CD4-positive, CD25-positive, alpha-beta regulatory T cell (primary cell): ENCODE measurements around the gene PRDM16. TPM values are rescaled to one million over a fixed set of nuclear protein-coding genes. Genes with fewer than 3 reads are reported as not detected.

Experiments
- ATAC-seq, 2 donors: fragments of 150-1000 bp; cut with Tn5 transposase; one replicate each; pipeline ENCODE4 v1.10.0; 2021; ENCODE audit warnings: low read depth in 2 of 2, moderate number of reproducible peaks in 2 of 2, moderate library complexity in 1 of 2
- DNase-seq, 3 donors: peaks; one replicate each; pipeline versions ENCODE4 v3.0.0 to v3.0.0-alpha.2; 2012 to 2022; ENCODE audit warnings: mixed read lengths in 1 of 3
- H3K27ac ChIP-seq: one replicate; pipeline ENCODE4 v1.7.0; 2013; ENCODE audit warnings: mild to moderate bottlenecking, low read length; ENCODE audit not compliant: insufficient read depth, poor library complexity, severe bottlenecking
- H3K27me3 ChIP-seq: one replicate; pipeline ENCODE4 v1.7.0; 2013; ENCODE audit warnings: low read length; ENCODE audit not compliant: control insufficient read depth, insufficient read depth
- H3K36me3 ChIP-seq: one replicate; pipeline ENCODE4 v1.7.0; 2013; ENCODE audit warnings: mild to moderate bottlenecking, low read length, moderate library complexity; ENCODE audit not compliant: control insufficient read depth, insufficient read depth
- H3K4me1 ChIP-seq: 2 replicates; pipeline ENCODE4 v1.7.0; 2013; ENCODE audit warnings: mild to moderate bottlenecking, low read length; ENCODE audit not compliant: insufficient read depth, control insufficient read depth, poor library complexity, severe bottlenecking
- H3K4me3 ChIP-seq: one replicate; pipeline ENCODE4 v1.7.0; 2013; ENCODE audit warnings: low read depth, mild to moderate bottlenecking, low read length, moderate library complexity
- H3K9me3 ChIP-seq, 2 experiments: 1 replicate in 1 of 2; 2 replicates in 1 of 2; pipeline ENCODE4 v1.7.0; 2013; ENCODE audit warnings: low read length in 2 of 2, mild to moderate bottlenecking in 1 of 2, moderate library complexity in 1 of 2; ENCODE audit not compliant: control insufficient read depth in 2 of 2
- H3K27ac Mint-ChIP-seq, 3 donors: one replicate each; pipeline ENCODE4 v1.8.0; 2020 to 2022; ENCODE audit warnings: mild to moderate bottlenecking in 3 of 3, mixed read lengths in 3 of 3, moderate library complexity in 2 of 3
- H3K27me3 Mint-ChIP-seq: one replicate; pipeline ENCODE4 v1.8.0; 2022; ENCODE audit warnings: mild to moderate bottlenecking, mixed read lengths
- H3K36me3 Mint-ChIP-seq: one replicate; pipeline ENCODE4 v1.8.0; 2020; ENCODE audit warnings: mixed read lengths
- H3K4me1 Mint-ChIP-seq, 4 donors: one replicate each; pipeline ENCODE4 v1.8.0; 2020 to 2022; ENCODE audit warnings: mixed read lengths in 4 of 4, mild to moderate bottlenecking in 1 of 4
- H3K4me3 Mint-ChIP-seq, 4 donors: one replicate each; pipeline ENCODE4 v1.8.0; 2020 to 2022; ENCODE audit warnings: mild to moderate bottlenecking in 4 of 4, mixed read lengths in 4 of 4, moderate library complexity in 3 of 4
- H3K9me3 Mint-ChIP-seq, 7 donors: one replicate each; pipeline ENCODE4 v1.8.0; 2020 to 2022; ENCODE audit warnings: mixed read lengths in 7 of 7, mild to moderate bottlenecking in 3 of 7, moderate library complexity in 2 of 7
- polyA plus RNA-seq, 4 donors: library from polyadenylated mRNA; unstranded; fragments of 300-500 nt; fragmentation: Illumina TruSeq; gene quantifications; one replicate each; pipeline ENCODE4 v1.2.3, GENCODE V29; 2021
- total RNA-seq: library from RNA; stranded (reverse); gene quantifications from one replicate; pipeline ENCODE4 v1.2.3, GENCODE V29; 2022

PRDM16 gene
- total and polyA plus RNA-seq, 5 donors from 2014 or later = 0.27 TPM; not detected in 4

- H3K9me3 Mint-ChIP-seq = peaks cover 0 to 4% (median 2%) of the 10 kb centered on the region in 7 donors
Measured at GRCh38 chr1:3482378-3482849, 413.4 kb downstream of the PRDM16 start.

GRCh38 chr1:3483380-3483779 lies 414.4 kb downstream of the PRDM16 start:
- ATAC-seq (no peak), DNase-seq (no peak)
- H3K27ac ChIP-seq = no peak overlapping the region
- Mint-ChIP-seq H3K9me3 (peaks cover 0 to 12% (median 5%) of the 10 kb centered on the region in 7 donors), H3K27me3 (no peaks in the 10 kb centered on the region), H3K36me3 (peaks cover 5% of the 10 kb centered on the region), H3K4me1 (no peaks in the 10 kb centered on the region), H3K27ac (no peak overlapping the region), H3K4me3 (no peak overlapping the region)
- H3K36me3 ChIP-seq = no peaks in the 10 kb centered on the region
- H3K4me1 ChIP-seq = no peaks in the 10 kb centered on the region
- peaks cover 6 to 11% of the 10 kb centered on the region in 2 experiments for H3K9me3 ChIP-seq
- no peak overlapping the region for H3K4me3 ChIP-seq
- H3K27me3 ChIP-seq = no peaks in the 10 kb centered on the region

More at GRCh38 chr1:3482378-3482849, 413.4 kb downstream of the PRDM16 start:
- H3K27me3 Mint-ChIP-seq = no peaks in the 10 kb centered on the region
- H3K4me3 Mint-ChIP-seq = no peak overlapping the region
- no peak overlapping the region for H3K27ac ChIP-seq
- no peaks in the 10 kb centered on the region for H3K36me3 Mint-ChIP-seq
- H3K4me1 Mint-ChIP-seq = no peaks in the 10 kb centered on the region
- no peaks in the 10 kb centered on the region for H3K36me3 ChIP-seq
- H3K27ac Mint-ChIP-seq = no peak overlapping the region
- H3K27me3 ChIP-seq = no peaks in the 10 kb centered on the region
- DNase-seq = no peak
- H3K4me1 ChIP-seq = no peaks in the 10 kb centered on the region
- H3K4me3 ChIP-seq = no peak overlapping the region
- ATAC-seq = peak; percentile 11 to 28
- H3K9me3 ChIP-seq = peaks cover under 1 to 2% of the 10 kb centered on the region in 2 experiments

- H3K27me3 ChIP-seq = no peaks in the 10 kb centered on the region
- H3K4me1 ChIP-seq = no peaks in the 10 kb centered on the region
- Mint-ChIP-seq H3K9me3 (peaks cover 0 to 17% (median 9%) of the 10 kb centered on the region in 7 donors), H3K36me3 (peaks cover 10% of the 10 kb centered on the region), H3K27ac (no peak overlapping the region), H3K4me3 (peak overlapping the region in 1 of 4 donors; percentile 54), H3K4me1 (peaks cover 0 to 4% (median 0%) of the 10 kb centered on the region in 4 donors), H3K27me3 (no peaks in the 10 kb centered on the region)
- ATAC-seq (peak; percentile 23 to 26), DNase-seq (peak in 1 of 3 donors; percentile 15)
- no peaks in the 10 kb centered on the region for H3K36me3 ChIP-seq
- no peak overlapping the region for H3K4me3 ChIP-seq
- peaks cover 11 to 17% of the 10 kb centered on the region in 2 experiments for H3K9me3 ChIP-seq
- H3K27ac ChIP-seq = no peak overlapping the region
Measured at GRCh38 chr1:3483801-3484444, 414.9 kb downstream of the PRDM16 start.

GRCh38 chr1:3485016-3485415 lies 416.0 kb downstream of the PRDM16 start:
- no peak overlapping the region for H3K4me3 ChIP-seq
- peaks cover 13% of the 10 kb centered on the region for H3K36me3 Mint-ChIP-seq
- H3K27me3 ChIP-seq = no peaks in the 10 kb centered on the region
- H3K9me3 ChIP-seq = peaks cover 12 to 19% of the 10 kb centered on the region in 2 experiments
- no peak overlapping the region for H3K27ac ChIP-seq
- peaks cover 0 to 17% (median 11%) of the 10 kb centered on the region in 7 donors for H3K9me3 Mint-ChIP-seq
- H3K4me3 Mint-ChIP-seq = no peak overlapping the region
- no peak overlapping the region for H3K27ac Mint-ChIP-seq
- DNase-seq = no peak
- H3K4me1 Mint-ChIP-seq = peaks cover 0 to 4% (median 0%) of the 10 kb centered on the region in 4 donors
- ATAC-seq = no peak
- peaks cover 3% of the 10 kb centered on the region for H3K36me3 ChIP-seq
- H3K27me3 Mint-ChIP-seq = no peaks in the 10 kb centered on the region
- no peaks in the 10 kb centered on the region for H3K4me1 ChIP-seq

Other genes with a start within 250 kb of the PRDM16 start
- gene ACTRT2, start 47.7 kb upstream of the PRDM16 start, total RNA-seq = not detected
- gene ACTRT2, start 47.7 kb upstream of the PRDM16 start, polyA plus RNA-seq = not detected